ENCODE measurements around the gene SLC4A4.

The SLC4A4 gene

GRCh38 chr4:71417150-71417549 is 78.3 kb downstream of the SLC4A4 start:
- TF ChIP-seq, protein P1, sequence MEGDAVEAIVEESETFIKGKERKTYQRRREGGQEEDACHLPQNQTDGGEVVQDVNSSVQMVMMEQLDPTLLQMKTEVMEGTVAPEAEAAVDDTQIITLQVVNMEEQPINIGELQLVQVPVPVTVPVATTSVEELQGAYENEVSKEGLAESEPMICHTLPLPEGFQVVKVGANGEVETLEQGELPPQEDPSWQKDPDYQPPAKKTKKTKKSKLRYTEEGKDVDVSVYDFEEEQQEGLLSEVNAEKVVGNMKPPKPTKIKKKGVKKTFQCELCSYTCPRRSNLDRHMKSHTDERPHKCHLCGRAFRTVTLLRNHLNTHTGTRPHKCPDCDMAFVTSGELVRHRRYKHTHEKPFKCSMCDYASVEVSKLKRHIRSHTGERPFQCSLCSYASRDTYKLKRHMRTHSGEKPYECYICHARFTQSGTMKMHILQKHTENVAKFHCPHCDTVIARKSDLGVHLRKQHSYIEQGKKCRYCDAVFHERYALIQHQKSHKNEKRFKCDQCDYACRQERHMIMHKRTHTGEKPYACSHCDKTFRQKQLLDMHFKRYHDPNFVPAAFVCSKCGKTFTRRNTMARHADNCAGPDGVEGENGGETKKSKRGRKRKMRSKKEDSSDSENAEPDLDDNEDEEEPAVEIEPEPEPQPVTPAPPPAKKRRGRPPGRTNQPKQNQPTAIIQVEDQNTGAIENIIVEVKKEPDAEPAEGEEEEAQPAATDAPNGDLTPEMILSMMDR (IDR thresholded peaks at IDR 0.05) = no peak

DNA sequence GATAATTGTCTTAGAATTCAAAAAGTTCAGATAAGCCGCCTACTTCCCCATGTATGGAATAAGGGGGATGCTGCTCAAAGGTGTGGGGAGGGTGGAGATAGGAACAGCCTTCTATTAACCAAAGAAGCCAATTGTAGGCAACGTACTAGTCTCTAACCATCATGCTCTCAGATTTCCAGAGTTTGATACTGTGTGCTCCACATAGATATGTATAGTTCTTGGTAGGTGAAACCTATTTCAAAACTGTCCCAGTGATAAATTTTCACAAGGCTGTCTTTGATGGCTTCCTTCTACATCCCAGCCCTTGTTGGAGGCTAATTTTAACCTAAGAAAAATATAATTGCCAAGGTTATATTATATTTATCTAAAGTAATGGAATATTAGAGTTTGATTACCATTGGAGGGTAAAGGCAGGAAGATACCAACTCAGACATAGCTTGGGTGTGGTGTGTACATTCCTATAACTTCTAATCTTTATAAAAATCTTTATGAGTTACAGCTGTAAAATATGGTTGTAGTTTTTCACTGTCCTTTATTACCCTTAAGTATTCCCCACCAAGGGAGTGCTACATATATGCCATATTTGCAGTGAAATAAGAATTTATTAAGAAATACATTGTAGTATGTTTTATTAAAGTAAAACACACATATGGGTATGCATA is 87.7 kb downstream of the SLC4A4 start:
- TF ChIP-seq, protein P1 (IDR thresholded peaks at IDR 0.05) = no peak

- TF ChIP-seq, protein P1 (IDR thresholded peaks at IDR 0.05) = no peak
Measured at GRCh38 chr4:71429106-71429505, 90.3 kb downstream of the SLC4A4 start.

- TF ChIP-seq, protein P1 (IDR thresholded peaks at IDR 0.05) = no peak
Measured at GRCh38 chr4:71429962-71430361, 91.1 kb downstream of the SLC4A4 start.

DNA sequence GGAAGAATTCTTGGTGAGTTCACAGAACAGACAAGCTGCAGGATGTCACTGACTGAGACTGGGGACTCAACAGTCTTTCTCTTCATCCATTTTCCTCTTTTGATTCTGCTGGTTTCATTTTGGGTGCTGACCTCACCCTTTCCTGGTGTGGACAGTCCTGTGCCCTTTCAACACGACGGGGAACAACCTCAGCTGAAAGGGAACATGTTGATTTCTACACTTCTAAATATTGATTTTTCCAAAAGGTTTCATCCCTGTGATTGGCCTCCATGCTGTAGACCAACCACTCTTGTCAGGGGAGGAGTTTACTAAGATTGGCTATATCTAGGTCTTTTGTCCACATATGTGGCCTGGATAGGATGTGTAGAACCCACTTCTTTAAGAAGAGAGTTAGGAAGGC is 91.8 kb downstream of the SLC4A4 start:
- TF ChIP-seq, protein P1 (IDR thresholded peaks at IDR 0.05) = no peak

DNA sequence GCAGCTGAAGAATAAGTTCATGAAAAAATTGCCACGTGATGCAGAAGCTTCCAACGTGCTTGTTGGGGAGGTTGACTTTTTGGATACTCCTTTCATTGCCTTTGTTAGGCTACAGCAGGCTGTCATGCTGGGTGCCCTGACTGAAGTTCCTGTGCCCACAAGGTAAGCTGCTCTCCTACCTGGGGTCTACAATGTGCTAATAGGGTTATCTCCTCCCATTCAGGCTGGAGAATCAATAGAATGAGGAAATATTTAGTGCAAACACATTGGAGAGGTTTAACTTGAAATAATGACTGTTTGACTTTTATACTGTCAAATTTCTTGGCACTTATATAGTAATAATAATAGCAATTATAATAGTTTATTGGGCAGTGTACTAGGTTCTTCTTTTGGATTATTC is 101.8 kb downstream of the SLC4A4 start:
- TF ChIP-seq, protein P1 (IDR thresholded peaks at IDR 0.05) = no peak

- TF ChIP-seq, protein P1 (IDR thresholded peaks at IDR 0.05) = no peak
Measured at GRCh38 chr4:71441186-71442169, 102.7 kb downstream of the SLC4A4 start.

Data from LNCAP (cell line).